Coronary artery (tissue), 2 donors: Measurements from ENCODE around the gene PDP2.

ENCODE experiments used
- DNase-seq: peaks from one replicate; pipeline ENCODE4 v3.0.0-alpha.2; 2017; ENCODE audit warnings: low spot score
- H3K27ac ChIP-seq, 2 donors: fragments of 200-600 bp; sonication (generic); one replicate each; pipeline ENCODE4 v1.5.1; 2016 to 2019
- H3K4me3 ChIP-seq: fragments of 200-600 bp; sonication (generic); 2 replicates; pipeline ENCODE4 v1.5.1; 2016; ENCODE audit warnings: mild to moderate bottlenecking, moderate library complexity
- TF ChIP-seq, protein P1 (sequence below): fragments of 200-600 bp; sonication (generic); IDR thresholded peaks from one replicate; pipeline ENCODE4 v1.5.1; 2019; ENCODE audit warnings: antibody characterized with exemption

PDP2 gene

DNA sequence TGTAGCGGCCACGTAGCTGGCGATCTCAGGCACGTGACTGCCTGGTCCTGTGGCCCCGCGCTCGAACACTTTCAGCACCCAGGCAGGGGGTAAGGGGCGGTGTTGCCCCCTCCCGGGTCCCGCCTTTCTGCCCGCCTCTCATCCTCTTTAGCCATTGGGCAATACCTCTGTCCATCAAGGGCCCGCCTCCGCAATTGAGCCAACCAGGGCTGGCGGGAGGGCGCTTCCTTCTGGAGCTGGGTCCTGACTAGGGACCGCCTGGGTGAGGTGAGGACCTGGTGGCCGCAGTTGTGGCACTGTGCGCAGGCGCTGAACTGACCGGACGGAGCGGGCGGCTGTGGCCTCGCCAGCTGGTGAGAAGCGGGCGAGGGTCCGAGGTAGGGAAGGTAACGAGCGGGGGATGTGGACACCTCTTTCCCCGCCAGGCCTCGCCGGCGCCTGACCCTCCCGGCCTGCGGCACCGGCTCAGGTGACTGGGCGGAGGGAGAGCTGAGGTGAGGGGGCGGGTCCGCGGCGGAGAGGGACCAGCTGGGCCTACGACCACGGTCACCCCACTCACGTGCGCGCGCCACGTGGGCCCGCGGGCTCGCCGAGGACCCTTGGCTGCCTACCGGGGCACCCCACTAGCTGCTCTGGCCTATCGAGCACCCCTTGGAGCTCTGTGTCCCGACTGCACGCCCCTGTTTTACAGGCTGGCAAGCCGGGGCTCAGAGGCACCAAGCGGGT lies at the start of gene PDP2:
Gene PDP2, plus strand, starts transcription at position 228 of the 726 bp plus-strand sequence. CDS start 3,770 bp downstream, outside the sequence.
- TF ChIP-seq, protein P1, sequence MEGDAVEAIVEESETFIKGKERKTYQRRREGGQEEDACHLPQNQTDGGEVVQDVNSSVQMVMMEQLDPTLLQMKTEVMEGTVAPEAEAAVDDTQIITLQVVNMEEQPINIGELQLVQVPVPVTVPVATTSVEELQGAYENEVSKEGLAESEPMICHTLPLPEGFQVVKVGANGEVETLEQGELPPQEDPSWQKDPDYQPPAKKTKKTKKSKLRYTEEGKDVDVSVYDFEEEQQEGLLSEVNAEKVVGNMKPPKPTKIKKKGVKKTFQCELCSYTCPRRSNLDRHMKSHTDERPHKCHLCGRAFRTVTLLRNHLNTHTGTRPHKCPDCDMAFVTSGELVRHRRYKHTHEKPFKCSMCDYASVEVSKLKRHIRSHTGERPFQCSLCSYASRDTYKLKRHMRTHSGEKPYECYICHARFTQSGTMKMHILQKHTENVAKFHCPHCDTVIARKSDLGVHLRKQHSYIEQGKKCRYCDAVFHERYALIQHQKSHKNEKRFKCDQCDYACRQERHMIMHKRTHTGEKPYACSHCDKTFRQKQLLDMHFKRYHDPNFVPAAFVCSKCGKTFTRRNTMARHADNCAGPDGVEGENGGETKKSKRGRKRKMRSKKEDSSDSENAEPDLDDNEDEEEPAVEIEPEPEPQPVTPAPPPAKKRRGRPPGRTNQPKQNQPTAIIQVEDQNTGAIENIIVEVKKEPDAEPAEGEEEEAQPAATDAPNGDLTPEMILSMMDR = no peak
- H3K4me3 ChIP-seq = peak within 1 kb of the TSS; percentile 95
- H3K27ac ChIP-seq = peak within 1 kb of the TSS; percentile 88 to 89
- DNase-seq = peak; percentile 97

DNA sequence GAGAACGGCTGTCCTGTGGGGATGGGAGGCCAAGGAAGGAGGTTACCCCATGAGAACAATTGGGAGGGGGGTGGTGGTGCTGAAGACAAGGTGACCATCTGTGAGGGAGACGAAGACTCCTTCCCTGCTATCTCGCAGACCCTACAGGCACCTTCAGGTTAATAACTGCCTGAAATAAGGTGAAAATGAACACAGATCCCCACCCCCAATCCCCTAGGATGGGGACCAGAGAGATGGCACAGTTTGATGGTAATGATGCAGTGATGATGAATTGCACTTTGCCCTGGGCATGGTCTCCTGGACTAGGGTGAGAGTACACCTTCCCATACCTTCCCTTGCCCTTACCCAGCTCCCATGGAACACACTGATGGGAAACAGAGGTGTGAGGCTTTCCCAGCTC lies 48.1 kb upstream of the PDP2 start:
- Histone ChIP-seq H3K4me3 (no peak overlapping the region), H3K27ac (no peak overlapping the region)
- TF ChIP-seq, protein P1 = no peak
- DNase-seq = no peak

DNA sequence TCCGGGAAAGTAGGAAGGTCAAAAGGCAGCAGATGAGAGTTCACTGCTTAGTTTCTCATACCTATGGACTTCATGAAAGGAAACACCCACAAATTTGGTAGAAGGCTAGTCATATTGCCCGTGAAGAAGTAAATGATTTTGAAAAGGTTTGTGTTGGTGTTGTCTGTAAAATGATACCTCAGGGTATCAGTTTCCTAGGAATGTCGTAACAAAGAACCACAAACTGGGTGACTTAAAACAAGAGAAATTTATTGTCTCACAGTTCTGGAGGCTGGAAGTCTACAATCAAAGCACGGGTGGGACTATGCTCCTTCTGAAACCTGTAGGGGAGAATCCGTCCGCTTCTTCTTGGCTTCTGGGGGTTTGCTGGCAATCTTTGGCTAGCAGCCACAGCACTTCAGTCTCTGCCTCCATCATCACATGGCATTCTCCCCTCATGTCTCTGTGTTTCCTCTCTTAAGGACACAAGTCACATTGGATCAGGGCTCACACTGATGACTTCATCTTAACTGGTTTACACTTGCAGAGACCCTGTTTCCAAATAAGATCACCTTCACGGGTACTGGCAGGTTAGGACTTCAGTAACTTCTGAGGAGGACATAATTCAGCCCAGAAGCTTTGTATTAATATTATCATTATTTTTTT lies 47.5 kb upstream of the PDP2 start:
- Histone ChIP-seq H3K27ac (no peak overlapping the region), H3K4me3 (no peak overlapping the region)
- TF ChIP-seq, protein P1 = no peak
- no peak for DNase-seq

DNA sequence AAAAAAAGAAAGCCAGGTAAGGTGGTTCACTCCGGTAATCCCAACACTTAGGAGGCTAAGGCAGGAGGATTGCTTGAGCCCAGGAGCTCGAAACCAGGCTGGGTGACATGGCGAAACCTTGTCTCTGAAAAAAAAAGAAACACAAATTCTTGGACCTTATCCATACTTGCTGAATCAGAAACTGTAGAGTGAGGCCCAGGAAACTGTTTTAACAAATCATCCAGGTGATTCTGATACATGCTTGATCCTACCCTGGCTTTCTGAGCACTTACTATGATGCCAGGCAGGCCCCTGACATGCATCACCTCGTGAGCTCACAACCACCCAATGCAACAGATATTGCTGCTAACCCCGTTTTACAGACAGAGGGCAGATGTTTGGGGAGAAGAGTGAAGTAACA lies 45.6 kb upstream of the PDP2 start:
- H3K27ac ChIP-seq = no peak overlapping the region
- no peak for DNase-seq
- H3K4me3 ChIP-seq = no peak overlapping the region
- TF ChIP-seq, protein P1 = no peak

- TF ChIP-seq, protein P1 = no peak
- H3K4me3 ChIP-seq = no peak overlapping the region
- DNase-seq = no peak
- no peak overlapping the region for H3K27ac ChIP-seq
Observed at GRCh38 chr16:66840883-66841282, 39.4 kb upstream of the PDP2 start.

- Histone ChIP-seq H3K27ac (no peak overlapping the region), H3K4me3 (no peak overlapping the region)
- TF ChIP-seq, protein P1 = no peak
- DNase-seq = no peak
Observed at GRCh38 chr16:66841366-66841765, 38.9 kb upstream of the PDP2 start.

- no peak for DNase-seq
- TF ChIP-seq, protein P1 = no peak
- H3K4me3 ChIP-seq = no peak overlapping the region
- H3K27ac ChIP-seq = no peak overlapping the region
Observed at GRCh38 chr16:66842765-66843164, 37.5 kb upstream of the PDP2 start.
